Stimulated activated naive CD8-positive, alpha-beta T cell treated with anti-CD3 and anti-CD28 coated beads, Interleukin-15, amount 100 ng/mL, for 72 hours (primary cell): ENCODE results near the gene IPO5.

ENCODE experiments used
- ATAC-seq: fragments of 150-1000 bp; cut with Tn5 transposase; 2 replicates; pipeline ENCODE4 v1.10.0; 2021; ENCODE audit warnings: mild to moderate bottlenecking, moderate library complexity
- DNase-seq, 2 donors: peaks; one replicate each; pipeline ENCODE4 v3.0.0; 2021 to 2022
- H3K27ac Mint-ChIP-seq, 2 donors: one replicate each; pipeline ENCODE4 v1.8.0; 2022; ENCODE audit warnings: mild to moderate bottlenecking in 2 of 2, mixed read lengths in 2 of 2, moderate library complexity in 2 of 2
- H3K27me3 Mint-ChIP-seq: one replicate; pipeline ENCODE4 v1.8.0; 2022; ENCODE audit warnings: mixed read lengths
- H3K4me1 Mint-ChIP-seq: one replicate; pipeline ENCODE4 v1.8.0; 2022; ENCODE audit warnings: mild to moderate bottlenecking, mixed read lengths
- H3K4me3 Mint-ChIP-seq, 2 donors: one replicate each; pipeline ENCODE4 v1.8.0; 2022; ENCODE audit warnings: mild to moderate bottlenecking in 2 of 2, mixed read lengths in 2 of 2, moderate library complexity in 1 of 2
- H3K9me3 Mint-ChIP-seq, 2 donors: one replicate each; pipeline ENCODE4 v1.8.0; 2022; ENCODE audit warnings: mixed read lengths in 2 of 2

Gene IPO5

DNA sequence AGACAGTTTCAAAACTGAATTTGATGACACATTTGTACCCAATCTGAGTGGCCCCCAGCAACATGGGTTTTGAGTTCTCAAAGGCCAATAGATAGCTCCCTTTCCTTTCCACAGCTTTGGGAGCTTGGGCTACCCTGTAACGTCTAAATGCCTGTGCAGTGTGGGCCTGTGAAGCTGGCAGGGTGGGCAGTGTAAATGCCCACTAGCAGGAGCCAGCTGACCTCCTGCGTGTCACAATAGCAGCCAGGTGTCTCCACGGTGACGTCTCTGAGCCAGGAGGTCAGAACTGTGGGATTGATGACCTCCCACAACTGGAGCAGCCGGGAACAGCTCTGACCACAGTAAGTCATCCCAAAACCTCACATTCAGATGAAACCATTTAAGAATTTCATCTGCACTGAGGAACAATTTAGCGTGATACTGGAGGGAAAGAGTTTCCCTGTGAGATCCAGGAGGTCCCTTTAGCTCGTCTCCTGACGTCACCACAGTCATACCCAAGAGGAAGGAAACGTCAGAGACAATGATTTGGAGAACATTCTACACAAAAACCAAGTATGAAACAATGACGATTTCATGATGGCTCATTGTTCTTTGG lies at the start of gene IPO5:
TSS of gene IPO5 (plus strand) at position 300 of the 595 bp plus-strand sequence. CDS start 23,022 bp downstream, outside the sequence.
- ATAC-seq = no peak
- no peak for DNase-seq
- no peaks in the 10 kb centered on the region for H3K4me1 Mint-ChIP-seq
- no peak within 1 kb of the TSS for H3K4me3 Mint-ChIP-seq
- H3K9me3 Mint-ChIP-seq = peaks cover 0 to 5% of the 10 kb centered on the region in 2 donors
- H3K27me3 Mint-ChIP-seq = no peaks in the 10 kb centered on the region
- H3K27ac Mint-ChIP-seq = peak within 1 kb of the TSS in 1 of 2 donors; percentile 35

DNA sequence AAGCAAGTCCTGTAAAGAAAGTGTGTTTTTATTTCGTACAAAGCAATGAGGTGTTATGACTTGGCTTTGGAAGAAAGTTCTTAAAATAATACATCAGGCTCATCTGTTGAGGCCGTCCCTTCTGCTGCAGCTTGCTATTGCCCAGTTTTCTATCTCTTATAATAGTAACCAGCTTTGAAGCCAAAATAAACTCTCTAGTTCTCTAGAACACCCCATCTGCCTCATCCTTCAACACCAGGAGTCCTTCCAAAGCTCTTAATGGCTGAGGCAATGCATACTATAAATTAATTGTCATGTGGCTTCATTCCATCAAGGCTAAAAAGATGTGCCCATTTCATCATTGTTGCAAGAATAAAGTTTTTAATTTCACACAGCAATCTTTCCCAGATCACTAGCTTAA lies 49.4 kb upstream of the IPO5 start:
- Mint-ChIP-seq H3K27me3 (peaks cover 27% of the 10 kb centered on the region), H3K9me3 (no peaks in the 10 kb centered on the region), H3K4me3 (no peak overlapping the region), H3K4me1 (no peaks in the 10 kb centered on the region), H3K27ac (no peak overlapping the region)
- ATAC-seq (no peak), DNase-seq (no peak)

DNA sequence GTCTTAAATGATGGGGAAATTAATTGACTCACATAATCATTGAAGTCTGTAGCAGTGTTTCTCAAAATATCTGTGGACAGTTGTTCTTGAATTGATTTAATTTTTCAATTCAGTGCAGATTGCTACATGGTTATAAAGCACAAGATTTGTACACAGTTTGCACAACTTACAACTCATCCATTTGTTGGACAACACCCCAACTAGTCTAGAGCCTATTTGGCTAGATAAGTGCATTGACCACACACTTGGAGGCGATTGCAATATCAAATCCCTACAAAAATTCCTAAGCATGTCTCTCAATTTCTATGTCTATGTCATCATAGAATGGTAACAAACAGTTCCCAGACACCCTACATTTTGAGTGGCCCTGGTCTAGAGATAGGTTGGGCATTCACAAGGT lies 48.0 kb upstream of the IPO5 start:
- H3K27me3 Mint-ChIP-seq = peaks cover 27% of the 10 kb centered on the region
- H3K4me3 Mint-ChIP-seq = no peak overlapping the region
- no peak overlapping the region for H3K27ac Mint-ChIP-seq
- DNase-seq = no peak
- H3K4me1 Mint-ChIP-seq = no peaks in the 10 kb centered on the region
- no peak for ATAC-seq
- H3K9me3 Mint-ChIP-seq = no peaks in the 10 kb centered on the region

DNA sequence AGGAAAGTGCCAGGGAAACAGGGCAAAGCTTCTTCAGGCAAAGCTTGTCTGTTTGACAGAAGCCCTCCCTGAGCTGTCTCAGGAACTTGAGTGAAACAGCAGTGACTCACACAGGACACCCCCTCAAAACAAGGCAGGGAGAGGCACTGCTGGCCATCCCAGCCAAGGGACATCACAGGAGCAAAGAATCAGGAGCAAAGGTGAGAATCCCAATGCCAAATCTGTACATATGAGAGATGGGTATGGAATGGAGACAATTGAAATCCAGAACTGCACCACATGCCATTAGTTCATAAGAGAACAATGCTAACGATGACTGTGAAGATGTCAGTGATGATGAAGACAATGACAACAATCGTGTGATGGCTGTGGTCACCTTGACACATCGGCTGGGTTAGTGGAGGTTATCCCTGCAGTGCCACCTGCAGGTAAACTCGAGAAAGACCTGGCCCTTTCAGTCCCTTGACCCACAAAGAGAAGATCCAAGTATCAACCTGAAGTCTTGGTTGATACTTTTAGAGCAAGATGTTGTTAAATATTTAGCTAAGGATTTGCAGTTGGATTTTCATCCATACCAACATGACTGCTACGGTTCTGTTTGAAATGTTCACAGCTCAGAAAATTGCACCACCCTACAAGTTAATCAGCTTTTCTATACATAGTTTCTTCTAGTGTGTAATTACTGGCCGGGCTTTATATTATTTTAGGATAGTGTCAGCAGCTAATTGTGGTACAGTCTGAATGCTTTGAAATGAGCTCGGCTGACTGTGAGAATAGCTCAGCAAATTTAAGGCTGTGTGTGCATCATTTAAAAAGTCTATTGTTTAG lies 42.0 kb upstream of the IPO5 start:
- H3K4me1 Mint-ChIP-seq = no peaks in the 10 kb centered on the region
- ATAC-seq = peak; percentile 69
- DNase-seq = peak in 1 of 2 donors; percentile 14
- H3K27ac Mint-ChIP-seq = peak overlapping the region in 1 of 2 donors; percentile 66
- peaks cover 27% of the 10 kb centered on the region for H3K27me3 Mint-ChIP-seq
- H3K9me3 Mint-ChIP-seq = peaks cover 23 to 27% of the 10 kb centered on the region in 2 donors
- no peak overlapping the region for H3K4me3 Mint-ChIP-seq

DNA sequence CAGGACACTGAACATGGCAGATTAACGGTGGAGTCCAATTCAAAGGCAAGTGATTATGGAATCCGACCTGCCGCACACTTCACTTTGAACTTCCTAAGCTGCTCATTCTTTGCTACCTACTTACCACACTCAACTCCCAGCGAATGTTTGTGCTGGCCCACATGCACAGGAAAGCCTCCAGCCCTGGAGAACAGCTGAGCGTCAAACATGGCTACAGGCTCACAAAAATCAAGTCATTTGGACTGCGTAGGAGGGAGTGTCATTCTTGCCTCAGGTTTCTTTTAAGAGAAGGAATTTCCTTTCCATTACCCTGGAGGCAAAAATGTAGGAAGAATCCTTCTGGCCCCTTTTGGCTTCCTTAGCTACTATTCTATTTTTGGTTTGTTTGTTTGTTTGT lies 41.3 kb upstream of the IPO5 start:
- H3K27me3 Mint-ChIP-seq = peaks cover 24% of the 10 kb centered on the region

DNA sequence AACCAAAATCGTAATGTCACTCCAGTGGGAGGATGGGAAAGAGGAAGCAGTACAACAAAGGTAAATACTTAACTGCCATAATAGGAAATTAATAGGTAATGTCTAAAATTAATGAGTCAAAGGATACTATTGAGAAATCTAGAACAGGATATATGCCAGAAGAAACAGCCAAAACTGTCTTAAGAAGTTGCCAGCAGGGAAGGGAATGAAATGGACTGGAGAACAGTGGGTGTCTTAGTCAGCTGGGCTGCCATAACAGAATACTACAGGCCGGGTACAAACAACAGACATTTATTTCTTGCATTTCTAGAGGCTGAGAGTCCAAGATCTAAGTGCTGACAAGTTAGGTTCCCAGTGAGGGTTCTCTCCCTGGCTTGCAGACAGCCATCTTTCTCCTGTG lies 40.3 kb upstream of the IPO5 start:
- Mint-ChIP-seq H3K27me3 (peaks cover 13% of the 10 kb centered on the region), H3K9me3 (peaks cover 24 to 27% of the 10 kb centered on the region in 2 donors), H3K27ac (no peak overlapping the region), H3K4me1 (no peaks in the 10 kb centered on the region), H3K4me3 (no peak overlapping the region)
- ATAC-seq (no peak), DNase-seq (no peak)

More for the DNA sequence above, 41.3 kb upstream of the IPO5 start:
- Mint-ChIP-seq H3K4me3 (no peak overlapping the region), H3K27ac (no peak overlapping the region), H3K4me1 (no peaks in the 10 kb centered on the region), H3K9me3 (peaks cover 24 to 27% of the 10 kb centered on the region in 2 donors)
- ATAC-seq = no peak
- DNase-seq = no peak

DNA sequence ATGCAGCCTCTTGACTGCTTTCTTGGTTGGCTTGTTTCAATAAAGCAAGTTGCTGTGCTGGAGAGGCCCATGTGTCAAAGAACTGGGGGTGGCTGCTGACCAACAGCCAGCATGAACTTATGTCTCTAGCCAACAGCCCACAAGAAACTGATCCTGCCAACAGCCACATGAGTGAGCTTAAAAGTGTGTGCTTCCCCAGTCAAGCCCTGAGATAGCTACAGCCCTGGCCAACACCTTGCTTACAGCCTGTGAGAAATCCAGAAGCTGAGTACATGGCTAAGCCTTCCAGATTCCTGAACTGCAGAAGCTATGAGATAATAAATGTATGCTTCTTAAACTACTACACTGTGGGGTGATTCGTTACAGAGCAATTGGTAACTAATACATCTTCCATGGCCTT lies 38.9 kb upstream of the IPO5 start:
- Mint-ChIP-seq H3K27ac (no peak overlapping the region), H3K4me3 (no peak overlapping the region), H3K9me3 (peaks cover 27 to 30% of the 10 kb centered on the region in 2 donors), H3K4me1 (no peaks in the 10 kb centered on the region), H3K27me3 (peaks cover 14% of the 10 kb centered on the region)
- no peak for DNase-seq
- no peak for ATAC-seq

DNA sequence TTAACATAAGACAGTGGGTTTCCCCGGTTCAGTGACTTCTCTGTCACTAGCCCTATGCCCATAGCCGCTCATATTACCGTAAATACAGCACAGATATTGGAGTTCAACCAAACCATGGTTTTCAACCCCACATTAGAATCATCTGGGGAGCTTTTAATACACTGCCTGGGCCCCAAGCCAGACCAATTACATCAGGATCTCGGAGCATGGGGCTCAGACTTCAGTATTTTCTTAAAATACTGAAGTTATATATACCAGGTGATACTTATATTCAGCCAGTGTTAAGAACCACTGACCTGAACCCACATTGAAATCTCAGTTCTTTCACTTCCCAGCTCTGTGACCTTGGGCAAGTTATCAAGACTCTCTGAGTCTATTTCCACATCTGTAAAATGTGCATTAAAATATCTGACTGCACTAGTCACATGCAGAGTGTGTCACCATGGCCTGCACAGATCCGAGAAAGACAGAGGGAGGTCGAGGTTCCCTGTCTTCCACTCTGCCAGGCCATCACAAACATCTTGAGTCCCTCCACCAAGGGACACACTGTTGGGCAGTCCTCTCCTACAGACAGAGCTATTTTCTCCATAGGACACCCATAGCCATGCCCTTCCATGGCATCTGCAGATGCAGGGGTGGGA lies 32.2 kb upstream of the IPO5 start:
- ATAC-seq = no peak
- Mint-ChIP-seq H3K4me1 (no peaks in the 10 kb centered on the region), H3K27me3 (peaks cover 20% of the 10 kb centered on the region), H3K4me3 (no peak overlapping the region), H3K9me3 (peaks cover 3 to 11% of the 10 kb centered on the region in 2 donors), H3K27ac (no peak overlapping the region)
- no peak for DNase-seq

DNA sequence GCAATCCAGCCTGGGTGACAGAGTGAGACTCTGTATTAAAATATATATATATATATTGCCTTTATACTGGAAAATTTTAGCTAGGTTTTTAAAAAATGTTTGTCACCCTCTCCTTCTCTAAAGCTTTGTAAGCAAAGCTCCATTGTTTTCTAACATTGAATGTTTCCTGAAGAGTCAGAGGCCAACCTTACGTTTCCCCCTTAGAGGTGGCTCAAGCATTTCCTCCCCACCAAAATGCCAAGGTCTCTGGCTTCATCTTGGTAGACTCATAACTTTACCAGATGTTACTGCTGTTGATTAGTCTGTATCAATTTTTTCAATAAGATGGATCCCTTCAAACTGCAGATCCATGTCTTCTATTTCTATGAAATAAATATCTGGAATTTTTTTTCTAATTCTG lies 25.2 kb upstream of the IPO5 start:
- Mint-ChIP-seq H3K4me3 (no peak overlapping the region), H3K4me1 (no peaks in the 10 kb centered on the region), H3K9me3 (no peaks in the 10 kb centered on the region), H3K27me3 (peaks cover 16% of the 10 kb centered on the region), H3K27ac (no peak overlapping the region)
- no peak for DNase-seq
- ATAC-seq = no peak

DNA sequence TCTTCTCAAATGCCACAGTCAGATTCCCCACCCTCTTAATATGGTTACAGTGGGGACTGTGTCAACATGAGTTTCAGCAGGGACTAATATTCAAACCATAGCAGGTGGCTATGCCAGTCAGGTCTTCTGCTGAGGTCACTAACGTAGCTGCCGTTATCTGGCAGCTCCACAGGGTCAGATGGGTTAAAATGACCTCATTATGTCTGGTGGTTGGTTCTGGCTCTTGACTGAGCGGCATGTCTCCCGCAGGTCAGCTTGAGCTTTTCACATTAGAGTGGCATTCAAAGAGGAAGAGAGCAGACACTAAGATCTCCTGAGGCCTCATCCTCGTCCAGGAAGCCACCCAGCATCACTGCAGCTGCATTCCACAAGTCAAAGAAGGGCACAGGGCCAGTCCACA lies 21.4 kb upstream of the IPO5 start:
- no peaks in the 10 kb centered on the region for H3K9me3 Mint-ChIP-seq
- ATAC-seq (no peak), DNase-seq (no peak)
- H3K4me1 Mint-ChIP-seq = no peaks in the 10 kb centered on the region
- H3K27ac Mint-ChIP-seq = no peak overlapping the region
- H3K27me3 Mint-ChIP-seq = peaks cover 36% of the 10 kb centered on the region
- H3K4me3 Mint-ChIP-seq = no peak overlapping the region

DNA sequence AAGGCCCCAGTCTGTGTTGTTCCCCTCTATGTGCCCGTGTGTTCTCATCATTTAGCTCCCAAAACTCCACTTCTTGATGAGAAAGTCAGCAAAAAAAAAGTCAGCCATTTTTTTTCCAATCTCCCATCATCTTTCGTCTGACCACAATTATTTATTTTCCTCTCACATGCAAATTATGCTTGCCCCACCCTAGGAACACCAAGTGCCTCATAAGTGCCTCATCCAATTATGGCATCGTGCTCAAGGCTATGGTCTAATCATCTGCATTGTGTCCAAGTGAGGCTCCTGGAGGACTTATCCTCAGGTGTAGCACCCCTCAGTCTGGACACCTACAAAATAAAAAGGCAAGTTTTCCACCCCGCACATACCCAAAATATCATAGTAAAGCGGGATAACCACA lies 20.8 kb upstream of the IPO5 start:
- H3K27ac Mint-ChIP-seq = no peak overlapping the region
- DNase-seq (no peak), ATAC-seq (no peak)
- no peaks in the 10 kb centered on the region for H3K4me1 Mint-ChIP-seq
- H3K27me3 Mint-ChIP-seq = peaks cover 42% of the 10 kb centered on the region
- no peak overlapping the region for H3K4me3 Mint-ChIP-seq
- no peaks in the 10 kb centered on the region for H3K9me3 Mint-ChIP-seq

DNA sequence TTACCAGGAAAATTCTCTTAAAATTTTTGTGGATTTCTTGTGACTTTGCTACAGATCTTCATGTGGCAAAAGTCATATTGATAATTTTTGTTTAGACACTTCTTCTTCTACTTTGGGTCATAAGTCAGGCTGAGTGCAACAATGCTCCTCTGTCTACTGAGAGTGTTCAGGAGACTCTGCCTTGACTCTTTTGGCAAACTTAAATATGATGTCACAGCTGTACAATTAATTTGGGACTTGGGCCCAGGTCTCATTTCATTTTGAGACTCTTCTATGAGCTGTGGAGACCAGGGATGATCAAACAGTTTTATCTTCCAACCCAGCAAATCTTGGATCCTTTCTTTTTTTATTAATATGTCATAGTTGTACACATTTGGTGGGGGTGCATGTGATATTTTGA lies 19.7 kb upstream of the IPO5 start:
- H3K4me3 Mint-ChIP-seq = no peak overlapping the region
- H3K4me1 Mint-ChIP-seq = no peaks in the 10 kb centered on the region
- H3K27ac Mint-ChIP-seq = peak overlapping the region in 1 of 2 donors; percentile 31
- DNase-seq = no peak
- no peak for ATAC-seq
- peaks cover 51% of the 10 kb centered on the region for H3K27me3 Mint-ChIP-seq
- H3K9me3 Mint-ChIP-seq = no peaks in the 10 kb centered on the region

DNA sequence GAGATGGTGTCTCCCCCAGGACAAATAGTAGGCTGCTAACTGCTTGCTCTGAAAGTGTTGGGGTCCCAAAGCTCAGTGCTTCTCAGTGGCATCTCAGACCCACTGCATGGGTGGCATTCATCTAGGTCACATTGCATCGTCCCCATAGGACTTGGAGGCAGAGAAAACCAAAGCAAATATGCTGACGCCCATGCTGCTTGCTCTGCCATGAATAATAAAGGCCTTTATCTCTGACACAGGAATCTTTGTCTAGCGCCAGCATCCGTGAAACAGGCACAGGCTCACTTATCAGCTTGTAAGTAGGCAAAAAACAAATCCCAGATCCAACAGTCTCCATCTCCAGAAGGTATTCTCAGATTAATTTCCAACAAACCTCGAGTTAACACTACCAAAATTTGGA lies 18.9 kb upstream of the IPO5 start:
- DNase-seq (no peak), ATAC-seq (no peak)
- Mint-ChIP-seq H3K27me3 (peaks cover 53% of the 10 kb centered on the region), H3K27ac (no peak overlapping the region), H3K4me3 (no peak overlapping the region), H3K4me1 (no peaks in the 10 kb centered on the region), H3K9me3 (no peaks in the 10 kb centered on the region)

DNA sequence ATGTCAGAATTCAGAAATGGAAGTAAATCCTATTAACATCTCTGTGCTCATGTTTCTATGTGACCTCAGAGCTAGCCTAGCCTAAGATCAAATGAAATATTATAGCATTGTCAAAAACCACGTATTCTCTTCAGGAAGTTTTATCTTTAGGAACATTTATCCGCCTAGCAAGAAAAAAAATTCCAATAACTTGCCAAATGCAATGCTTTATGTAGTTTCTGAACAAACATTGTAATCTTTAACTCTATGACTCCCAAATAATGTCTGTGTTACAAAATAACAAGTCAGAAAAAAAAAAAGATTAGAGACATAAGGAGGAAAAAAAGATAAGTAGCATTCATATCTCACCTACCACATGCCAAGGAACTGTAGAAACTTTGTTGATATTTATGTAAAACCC lies 18.4 kb upstream of the IPO5 start:
- Mint-ChIP-seq H3K9me3 (no peaks in the 10 kb centered on the region), H3K27me3 (peaks cover 49% of the 10 kb centered on the region), H3K4me1 (no peaks in the 10 kb centered on the region), H3K27ac (no peak overlapping the region), H3K4me3 (no peak overlapping the region)
- DNase-seq = no peak
- no peak for ATAC-seq

DNA sequence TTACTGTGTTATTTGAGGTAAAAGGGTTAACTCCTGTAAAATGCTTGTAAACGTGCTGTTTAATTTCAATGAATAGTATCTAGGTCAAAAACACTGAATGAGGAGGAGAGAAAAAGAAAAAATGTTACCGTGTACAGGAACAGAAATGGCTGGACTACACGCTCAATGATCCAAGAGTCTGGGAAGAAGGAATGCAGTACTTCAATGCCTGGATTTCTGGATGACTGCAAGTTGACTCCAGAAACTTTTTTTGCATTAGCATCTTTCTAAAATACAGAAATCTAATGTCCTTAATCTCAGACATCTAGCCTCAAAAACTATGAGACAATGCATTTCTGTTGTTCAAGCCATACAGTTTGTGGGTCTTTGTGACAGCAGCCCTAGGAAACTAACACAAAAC lies 17.4 kb upstream of the IPO5 start:
- ATAC-seq = no peak
- no peak for DNase-seq
- no peak overlapping the region for H3K27ac Mint-ChIP-seq
- H3K9me3 Mint-ChIP-seq = no peaks in the 10 kb centered on the region
- no peak overlapping the region for H3K4me3 Mint-ChIP-seq
- H3K4me1 Mint-ChIP-seq = no peaks in the 10 kb centered on the region
- H3K27me3 Mint-ChIP-seq = peaks cover 45% of the 10 kb centered on the region
